Measurements from ENCODE around the gene KLC4. TPM values are rescaled to one million over a fixed set of nuclear protein-coding genes. Genes with fewer than 3 reads are reported as not detected.
A peak's percentile ranks its signal among the peaks of the same experiment; 100 is the strongest.

KLC4 gene
- total RNA-seq, 2 experiments from 2014 or later = 16.4 to 22.5 TPM

GRCh38 chr6:43096451-43097097, 37.1 kb downstream of the KLC4 start:
- Histone ChIP-seq H2AFZ (ENCODE audit: low read length) (peak overlapping the region; percentile 69), H4K20me1 (ENCODE audit: insufficient read depth, low read length) (no peaks in the 10 kb centered on the region), H3K27ac (ENCODE audit: low read depth, low read length, poor library complexity, severe bottlenecking) (peak overlapping the region; percentile 41), H3K4me2 (ENCODE audit: low read length) (peak overlapping the region; percentile 61), H3K79me2 (ENCODE audit: insufficient read depth, low read depth, low read length) (no peaks in the 10 kb centered on the region; the same call in 1 of the 2 replicates), H3K4me3 (ENCODE audit: low read depth, low read length, poor library complexity, severe bottlenecking) (peak overlapping the region; percentile 44), H3K4me1 (ENCODE audit: insufficient read depth, low read length, poor library complexity, severe bottlenecking) (peaks cover 26% of the 10 kb centered on the region), H3K9me3 (ENCODE audit: low read length) (no peaks in the 10 kb centered on the region), H3K36me3 (ENCODE audit: insufficient read depth, low read length) (no peaks in the 10 kb centered on the region), H3K9me2 (ENCODE audit: insufficient read depth, low read length) (no peaks in the 10 kb centered on the region)
- POLR2A ChIA-PET = interaction anchor here (0.6 to 1.6 kb wide), 9 partner anchors 9 to 112 kb away, joined by 3 to 8 read pairs (median 3); partner anchors contain the start of genes PPP2R5D and RRP36
- TF ChIP-seq CTCF (conservative IDR thresholded peaks at IDR 0.05; ENCODE audit: low read length) (no peak), EZH2phosphoT487 (IDR thresholded peaks at IDR 0.05; ENCODE audit: borderline replicate concordance, low read depth, low read length) (no peak)
- intact Hi-C loops (cut with micrococcal nuclease; ENCODE audit: unreplicated experiment) = no loop called here
- peak; percentile 58 for DNase-seq (ENCODE audit: low spot score)
- CTCF ChIA-PET (ENCODE audit: unreplicated experiment) = interaction anchor here (0.6 kb wide), 1 partner anchor 452 kb away, joined by 23 read pairs; no protein-coding TSS in a partner anchor
- no TSS peak for BruUV-seq (replicated peaks)

GRCh38 chr6:43097098-43097489, 37.7 kb downstream of the KLC4 start:
- BruUV-seq (replicated peaks) = no TSS peak
- ChIA-PET CTCF (ENCODE audit: unreplicated experiment) (no interaction called here), POLR2A (interaction anchor here (0.6 to 1.6 kb wide), 8 partner anchors 8 to 224 kb away, joined by 3 to 8 read pairs (median 3); partner anchors contain the start of genes PPP2R5D and RRP36)
- H3K36me3 ChIP-seq (ENCODE audit: insufficient read depth, low read length) = no peaks in the 10 kb centered on the region
- TF ChIP-seq CTCF (conservative IDR thresholded peaks at IDR 0.05; ENCODE audit: low read length) (no peak), EZH2phosphoT487 (IDR thresholded peaks at IDR 0.05; ENCODE audit: borderline replicate concordance, low read depth, low read length) (no peak)
- peak; percentile 17 for DNase-seq (ENCODE audit: low spot score)
- no peaks in the 10 kb centered on the region for H3K9me3 ChIP-seq (ENCODE audit: low read length)
- H3K27ac ChIP-seq (ENCODE audit: low read depth, low read length, poor library complexity, severe bottlenecking) = peak overlapping the region; percentile 41
- peak overlapping the region; percentile 61 for H3K4me2 ChIP-seq (ENCODE audit: low read length)
- intact Hi-C loops (cut with micrococcal nuclease; ENCODE audit: unreplicated experiment) = no loop called here
- no peaks in the 10 kb centered on the region for H4K20me1 ChIP-seq (ENCODE audit: insufficient read depth, low read length)
- peak overlapping the region; percentile 69 for H2AFZ ChIP-seq (ENCODE audit: low read length)
- H3K4me3 ChIP-seq (ENCODE audit: low read depth, low read length, poor library complexity, severe bottlenecking) = peak overlapping the region; percentile 44
- no peaks in the 10 kb centered on the region; the same call in 1 of the 2 replicates for H3K79me2 ChIP-seq (ENCODE audit: insufficient read depth, low read depth, low read length)
- no peaks in the 10 kb centered on the region for H3K9me2 ChIP-seq (ENCODE audit: insufficient read depth, low read length)
- H3K4me1 ChIP-seq (ENCODE audit: insufficient read depth, low read length, poor library complexity, severe bottlenecking) = peaks cover 26% of the 10 kb centered on the region

- Histone ChIP-seq H3K4me2 (ENCODE audit: low read length) (peak overlapping the region; percentile 61; the same call in 1 of the 2 replicates), H3K9me2 (ENCODE audit: insufficient read depth, low read length) (no peaks in the 10 kb centered on the region), H3K4me3 (ENCODE audit: low read depth, low read length, poor library complexity, severe bottlenecking) (no peak overlapping the region), H2AFZ (ENCODE audit: low read length) (peak overlapping the region; percentile 69; the same call in 1 of the 2 replicates), H3K4me1 (ENCODE audit: insufficient read depth, low read length, poor library complexity, severe bottlenecking) (peaks cover 26% of the 10 kb centered on the region), H3K27ac (ENCODE audit: low read depth, low read length, poor library complexity, severe bottlenecking) (no peak overlapping the region), H4K20me1 (ENCODE audit: insufficient read depth, low read length) (no peaks in the 10 kb centered on the region), H3K79me2 (ENCODE audit: insufficient read depth, low read depth, low read length) (no peaks in the 10 kb centered on the region; the same call in 1 of the 2 replicates), H3K9me3 (ENCODE audit: low read length) (no peaks in the 10 kb centered on the region), H3K36me3 (ENCODE audit: insufficient read depth, low read length) (no peaks in the 10 kb centered on the region)
- intact Hi-C loops (cut with micrococcal nuclease; ENCODE audit: unreplicated experiment) = no loop called here
- TF ChIP-seq EZH2phosphoT487 (IDR thresholded peaks at IDR 0.05; ENCODE audit: borderline replicate concordance, low read depth, low read length) (no peak), CTCF (conservative IDR thresholded peaks at IDR 0.05; ENCODE audit: low read length) (no peak)
- BruUV-seq (replicated peaks) = no TSS peak
- ChIA-PET POLR2A (interaction anchor here (0.6 to 1.6 kb wide), 4 partner anchors 66 to 224 kb away, joined by 3 to 8 read pairs (median 3); partner anchors contain the start of genes PPP2R5D and RRP36), CTCF (ENCODE audit: unreplicated experiment) (no interaction called here)
- DNase-seq (ENCODE audit: low spot score) = no peak
Observed at GRCh38 chr6:43097502-43097901, 38.1 kb downstream of the KLC4 start.

Data from OCI-LY7 (cell line).